ENCODE data around the gene SMARCA2.

Gene SMARCA2

DNA sequence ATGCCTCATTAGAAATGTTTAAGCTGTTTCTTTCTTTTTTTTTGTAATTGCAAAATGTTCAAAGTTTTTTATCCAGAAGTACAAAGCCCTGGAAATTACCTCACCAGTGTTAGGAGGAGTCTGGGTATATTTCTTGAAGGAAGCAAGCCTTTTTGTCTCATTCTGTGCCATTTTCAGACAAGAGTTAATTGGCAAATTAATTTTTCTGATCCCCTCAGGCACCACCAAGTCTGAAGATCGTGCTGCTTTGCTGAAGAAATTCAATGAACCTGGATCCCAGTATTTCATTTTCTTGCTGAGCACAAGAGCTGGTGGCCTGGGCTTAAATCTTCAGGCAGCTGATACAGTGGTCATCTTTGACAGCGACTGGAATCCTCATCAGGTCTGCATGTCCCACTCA, 94.9 kb downstream of the SMARCA2 start:
- Histone ChIP-seq H3K9ac (ENCODE audit: low read length in 5 of 5) (no peak overlapping the region), H3K4me1 (ENCODE audit: control insufficient read depth in 5 of 5, insufficient read depth in 5 of 5, low read length in 5 of 5) (no peaks in the 10 kb centered on the region), H3K27me3 (ENCODE audit: control insufficient read depth in 5 of 5, insufficient read depth in 4 of 5, low read length in 5 of 5) (no peaks in the 10 kb centered on the region), H3K27ac (ENCODE audit: low read depth, low read length) (no peak overlapping the region), H3K9me3 (ENCODE audit: control insufficient read depth in 5 of 5, low read length in 5 of 5) (no peaks in the 10 kb centered on the region), H3K4me3 (ENCODE audit: low read depth in 1 of 5, low read length in 5 of 5) (no peak overlapping the region), H3K36me3 (ENCODE audit: control insufficient read depth in 5 of 5, insufficient read depth in 5 of 5, low read length in 5 of 5) (peaks cover 41 to 87% (median 65%) of the 10 kb centered on the region in 5 donors)

- Histone ChIP-seq H3K27me3 (ENCODE audit: control insufficient read depth in 5 of 5, insufficient read depth in 4 of 5, low read length in 5 of 5) (no peaks in the 10 kb centered on the region), H3K9me3 (ENCODE audit: control insufficient read depth in 5 of 5, low read length in 5 of 5) (no peaks in the 10 kb centered on the region), H3K9ac (ENCODE audit: low read length in 5 of 5) (no peak overlapping the region), H3K36me3 (ENCODE audit: control insufficient read depth in 5 of 5, insufficient read depth in 5 of 5, low read length in 5 of 5) (peaks cover 49 to 84% (median 75%) of the 10 kb centered on the region in 5 donors), H3K4me1 (ENCODE audit: control insufficient read depth in 5 of 5, insufficient read depth in 5 of 5, low read length in 5 of 5) (peaks cover 0 to 3% (median 0%) of the 10 kb centered on the region in 5 donors), H3K4me3 (ENCODE audit: low read depth in 1 of 5, low read length in 5 of 5) (no peak overlapping the region), H3K27ac (ENCODE audit: low read depth, low read length) (no peak overlapping the region)
Measured at GRCh38 chr9:2116073-2116472, 100.9 kb downstream of the SMARCA2 start.

GRCh38 chr9:2117527-2117926, 102.4 kb downstream of the SMARCA2 start:
- Histone ChIP-seq H3K27me3 (ENCODE audit: control insufficient read depth in 5 of 5, insufficient read depth in 4 of 5, low read length in 5 of 5) (no peaks in the 10 kb centered on the region), H3K4me3 (ENCODE audit: low read depth in 1 of 5, low read length in 5 of 5) (no peak overlapping the region), H3K4me1 (ENCODE audit: control insufficient read depth in 5 of 5, insufficient read depth in 5 of 5, low read length in 5 of 5) (peaks cover 0 to 7% (median 0%) of the 10 kb centered on the region in 5 donors), H3K9ac (ENCODE audit: low read length in 5 of 5) (peak overlapping the region in 1 of 5 donors; percentile 8), H3K27ac (ENCODE audit: low read depth, low read length) (no peak overlapping the region), H3K9me3 (ENCODE audit: control insufficient read depth in 5 of 5, low read length in 5 of 5) (no peaks in the 10 kb centered on the region), H3K36me3 (ENCODE audit: control insufficient read depth in 5 of 5, insufficient read depth in 5 of 5, low read length in 5 of 5) (peaks cover 49 to 74% (median 65%) of the 10 kb centered on the region in 5 donors)

DNA sequence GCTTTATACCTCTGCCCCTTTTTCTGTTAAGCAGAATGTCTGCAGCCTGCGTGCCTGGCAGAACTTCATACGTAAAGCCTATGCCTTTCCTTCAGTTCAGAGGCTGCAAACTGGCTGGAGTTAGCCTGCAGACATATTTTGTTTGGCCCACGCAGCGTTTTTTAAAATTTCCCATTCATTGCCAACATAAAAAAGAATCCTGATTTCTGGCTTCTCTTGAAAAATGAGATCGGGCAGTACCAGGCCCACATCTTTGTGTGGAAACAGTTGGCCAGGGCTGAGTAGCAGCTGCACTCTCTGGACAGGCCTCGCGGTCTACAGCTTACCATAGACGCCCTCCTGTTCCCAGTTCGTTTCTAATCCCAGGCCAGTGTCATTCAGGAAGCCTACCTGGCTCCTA, 104.4 kb downstream of the SMARCA2 start:
- H3K27ac ChIP-seq (ENCODE audit: low read depth, low read length), result peak overlapping the region; percentile 14

DNA sequence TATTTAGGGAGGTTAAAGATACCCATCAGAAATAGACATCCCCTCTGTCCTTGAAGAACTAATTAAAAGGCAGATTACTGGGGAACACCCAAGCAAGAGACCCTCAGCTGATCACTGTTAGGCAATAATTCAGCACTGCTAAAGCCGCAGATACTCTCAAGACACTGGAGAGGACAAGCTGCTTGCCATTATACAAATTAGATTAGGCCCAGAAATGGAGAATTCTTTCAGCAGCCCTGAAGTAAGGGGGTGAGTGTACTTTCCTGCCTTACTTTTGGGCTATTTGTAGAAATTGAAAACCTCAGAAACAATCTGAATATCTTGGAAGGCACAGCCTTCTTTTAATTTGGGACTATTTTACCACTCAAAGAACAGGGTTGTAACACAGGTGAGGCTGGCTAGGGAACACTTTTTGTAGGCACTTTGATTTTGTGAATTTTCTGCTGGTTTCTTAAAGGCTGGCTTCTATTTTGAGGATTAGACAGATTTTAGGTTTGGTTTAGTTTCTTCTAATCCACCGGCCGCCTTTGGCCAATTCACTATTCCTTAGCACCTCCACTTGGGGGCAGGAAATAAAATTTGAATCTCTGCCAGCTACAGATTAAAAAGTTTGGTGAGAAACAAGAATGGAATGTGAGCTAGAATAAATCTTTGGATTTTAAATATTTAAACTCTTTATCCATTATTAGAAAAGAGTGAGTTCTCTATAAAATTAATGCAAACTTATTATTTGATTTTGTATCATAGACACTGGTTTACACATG, 106.0 kb downstream of the SMARCA2 start:
- Histone ChIP-seq H3K36me3 (ENCODE audit: control insufficient read depth in 5 of 5, insufficient read depth in 5 of 5, low read length in 5 of 5) (peaks cover 52 to 65% (median 58%) of the 10 kb centered on the region in 5 donors), H3K4me3 (ENCODE audit: low read depth in 1 of 5, low read length in 5 of 5) (no peak overlapping the region), H3K27me3 (ENCODE audit: control insufficient read depth in 5 of 5, insufficient read depth in 4 of 5, low read length in 5 of 5) (no peaks in the 10 kb centered on the region), H3K9ac (ENCODE audit: low read length in 5 of 5) (no peak overlapping the region), H3K9me3 (ENCODE audit: control insufficient read depth in 5 of 5, low read length in 5 of 5) (no peaks in the 10 kb centered on the region), H3K27ac (ENCODE audit: low read depth, low read length) (peak overlapping the region; percentile 18), H3K4me1 (ENCODE audit: control insufficient read depth in 5 of 5, insufficient read depth in 5 of 5, low read length in 5 of 5) (peaks cover 0 to 13% (median 6%) of the 10 kb centered on the region in 5 donors)

More for the DNA sequence above, 104.4 kb downstream of the SMARCA2 start:
- no peak overlapping the region for H3K4me3 ChIP-seq (ENCODE audit: low read depth in 1 of 5, low read length in 5 of 5)
- H3K9me3 ChIP-seq (ENCODE audit: control insufficient read depth in 5 of 5, low read length in 5 of 5), result no peaks in the 10 kb centered on the region
- H3K27me3 ChIP-seq (ENCODE audit: control insufficient read depth in 5 of 5, insufficient read depth in 4 of 5, low read length in 5 of 5), result no peaks in the 10 kb centered on the region
- peaks cover 0 to 7% (median 0%) of the 10 kb centered on the region in 5 donors for H3K4me1 ChIP-seq (ENCODE audit: control insufficient read depth in 5 of 5, insufficient read depth in 5 of 5, low read length in 5 of 5)
- H3K36me3 ChIP-seq (ENCODE audit: control insufficient read depth in 5 of 5, insufficient read depth in 5 of 5, low read length in 5 of 5), result peaks cover 54 to 72% (median 65%) of the 10 kb centered on the region in 5 donors
- H3K9ac ChIP-seq (ENCODE audit: low read length in 5 of 5), result no peak overlapping the region

GRCh38 chr9:2122299-2122698, 107.2 kb downstream of the SMARCA2 start:
- H3K4me1 ChIP-seq (ENCODE audit: control insufficient read depth in 5 of 5, insufficient read depth in 5 of 5, low read length in 5 of 5), result peaks cover 0 to 23% (median 18%) of the 10 kb centered on the region in 5 donors
- H3K27me3 ChIP-seq (ENCODE audit: control insufficient read depth in 5 of 5, insufficient read depth in 4 of 5, low read length in 5 of 5), result no peaks in the 10 kb centered on the region
- H3K27ac ChIP-seq (ENCODE audit: low read depth, low read length), result no peak overlapping the region
- H3K36me3 ChIP-seq (ENCODE audit: control insufficient read depth in 5 of 5, insufficient read depth in 5 of 5, low read length in 5 of 5), result peaks cover 45 to 60% (median 55%) of the 10 kb centered on the region in 5 donors
- no peak overlapping the region for H3K4me3 ChIP-seq (ENCODE audit: low read depth in 1 of 5, low read length in 5 of 5)
- no peak overlapping the region for H3K9ac ChIP-seq (ENCODE audit: low read length in 5 of 5)
- no peaks in the 10 kb centered on the region for H3K9me3 ChIP-seq (ENCODE audit: control insufficient read depth in 5 of 5, low read length in 5 of 5)

DNA sequence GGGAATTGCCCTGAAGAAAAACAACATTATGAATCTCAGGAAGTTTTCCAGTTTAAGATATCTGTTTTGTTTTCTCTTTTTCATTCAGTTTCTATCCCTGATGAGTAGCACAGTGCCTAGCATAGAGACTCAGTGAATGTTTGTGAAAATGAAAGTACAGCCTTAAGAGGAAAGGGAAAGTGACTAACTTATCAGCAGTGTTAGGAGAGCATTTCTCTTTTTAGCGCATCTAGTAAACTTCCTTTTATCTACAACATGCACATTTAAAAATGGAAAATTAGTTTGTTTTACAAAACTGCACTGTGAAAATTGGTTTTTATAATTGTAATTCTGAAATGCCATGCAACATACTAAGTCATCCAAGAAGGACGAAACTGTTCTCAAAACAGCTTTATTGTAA, 110.8 kb downstream of the SMARCA2 start:
- no peaks in the 10 kb centered on the region for H3K9me3 ChIP-seq (ENCODE audit: control insufficient read depth in 5 of 5, low read length in 5 of 5)
- peak overlapping the region in 4 of 5 donors; percentile 17 to 40 (median 35) for H3K4me3 ChIP-seq (ENCODE audit: low read depth in 1 of 5, low read length in 5 of 5)
- peak overlapping the region in 2 of 5 donors; percentile 47 to 50 for H3K9ac ChIP-seq (ENCODE audit: low read length in 5 of 5)
- H3K36me3 ChIP-seq (ENCODE audit: control insufficient read depth in 5 of 5, insufficient read depth in 5 of 5, low read length in 5 of 5), result peaks cover 27 to 43% (median 30%) of the 10 kb centered on the region in 5 donors
- peaks cover 0 to 46% (median 39%) of the 10 kb centered on the region in 5 donors for H3K4me1 ChIP-seq (ENCODE audit: control insufficient read depth in 5 of 5, insufficient read depth in 5 of 5, low read length in 5 of 5)
- H3K27me3 ChIP-seq (ENCODE audit: control insufficient read depth in 5 of 5, insufficient read depth in 4 of 5, low read length in 5 of 5), result no peaks in the 10 kb centered on the region
- peak overlapping the region; percentile 58 for H3K27ac ChIP-seq (ENCODE audit: low read depth, low read length)

DNA sequence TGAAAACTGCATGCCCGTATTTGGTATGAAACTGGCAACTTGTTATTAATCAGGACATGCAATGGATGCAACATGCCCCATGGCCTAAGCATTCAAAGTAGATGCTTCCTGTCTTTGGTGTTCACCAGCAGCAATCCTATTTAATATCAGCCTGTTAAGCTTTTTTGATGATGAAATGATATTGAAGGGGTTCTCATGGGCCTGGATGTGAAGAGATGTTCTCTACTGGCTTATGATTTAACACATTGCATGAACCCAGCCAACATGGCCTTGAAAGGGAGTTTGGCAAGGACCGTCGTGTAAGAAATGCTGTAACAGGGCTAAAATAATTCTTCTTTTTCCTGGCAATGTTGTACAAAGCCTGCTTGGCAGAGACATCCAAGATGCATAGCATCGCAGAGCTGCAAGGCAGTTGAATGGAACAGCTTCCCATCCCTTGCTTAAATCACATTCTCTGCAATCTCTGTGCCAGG, 111.2 kb downstream of the SMARCA2 start:
- Histone ChIP-seq H3K27me3 (ENCODE audit: control insufficient read depth in 5 of 5, insufficient read depth in 4 of 5, low read length in 5 of 5) (no peaks in the 10 kb centered on the region), H3K4me3 (ENCODE audit: low read depth in 1 of 5, low read length in 5 of 5) (peak overlapping the region in 4 of 5 donors; percentile 17 to 40 (median 35)), H3K9me3 (ENCODE audit: control insufficient read depth in 5 of 5, low read length in 5 of 5) (no peaks in the 10 kb centered on the region), H3K9ac (ENCODE audit: low read length in 5 of 5) (peak overlapping the region in 2 of 5 donors; percentile 47 to 50), H3K4me1 (ENCODE audit: control insufficient read depth in 5 of 5, insufficient read depth in 5 of 5, low read length in 5 of 5) (peaks cover 0 to 43% (median 38%) of the 10 kb centered on the region in 5 donors), H3K36me3 (ENCODE audit: control insufficient read depth in 5 of 5, insufficient read depth in 5 of 5, low read length in 5 of 5) (peaks cover 26 to 45% (median 28%) of the 10 kb centered on the region in 5 donors), H3K27ac (ENCODE audit: low read depth, low read length) (peak overlapping the region; percentile 58)

- H3K4me1 ChIP-seq (ENCODE audit: control insufficient read depth in 5 of 5, insufficient read depth in 5 of 5, low read length in 5 of 5), result peaks cover 0 to 44% (median 39%) of the 10 kb centered on the region in 5 donors
- H3K27me3 ChIP-seq (ENCODE audit: control insufficient read depth in 5 of 5, insufficient read depth in 4 of 5, low read length in 5 of 5), result no peaks in the 10 kb centered on the region
- peak overlapping the region; percentile 18 for H3K27ac ChIP-seq (ENCODE audit: low read depth, low read length)
- H3K4me3 ChIP-seq (ENCODE audit: low read depth in 1 of 5, low read length in 5 of 5), result no peak overlapping the region
- no peaks in the 10 kb centered on the region for H3K9me3 ChIP-seq (ENCODE audit: control insufficient read depth in 5 of 5, low read length in 5 of 5)
- H3K9ac ChIP-seq (ENCODE audit: low read length in 5 of 5), result no peak overlapping the region
- peaks cover 21 to 41% (median 26%) of the 10 kb centered on the region in 5 donors for H3K36me3 ChIP-seq (ENCODE audit: control insufficient read depth in 5 of 5, insufficient read depth in 5 of 5, low read length in 5 of 5)
Measured at GRCh38 chr9:2127486-2127885, 112.3 kb downstream of the SMARCA2 start.

DNA sequence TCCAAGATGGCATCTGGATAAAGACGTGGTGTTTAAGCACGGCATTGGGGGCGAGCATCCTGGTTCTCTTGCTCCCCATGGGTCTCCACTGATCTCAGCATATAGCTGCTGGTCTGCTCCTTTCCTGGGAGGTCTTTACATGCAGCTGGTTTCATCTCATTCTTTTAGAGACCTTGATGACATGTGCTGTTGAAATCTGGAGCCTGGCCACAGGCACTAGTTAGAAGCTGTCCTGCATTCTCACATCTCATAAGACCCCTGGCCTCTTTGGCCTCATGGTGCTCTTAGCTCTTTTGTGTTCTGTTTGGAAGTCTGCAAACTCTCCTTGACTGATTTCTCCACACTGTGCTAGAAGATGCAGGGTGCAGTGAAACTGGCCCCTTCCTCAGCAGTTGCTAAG, 113.0 kb downstream of the SMARCA2 start:
- H3K27me3 ChIP-seq (ENCODE audit: control insufficient read depth in 5 of 5, insufficient read depth in 4 of 5, low read length in 5 of 5), result no peaks in the 10 kb centered on the region
- H3K4me1 ChIP-seq (ENCODE audit: control insufficient read depth in 5 of 5, insufficient read depth in 5 of 5, low read length in 5 of 5), result peaks cover 0 to 44% (median 41%) of the 10 kb centered on the region in 5 donors
- no peak overlapping the region for H3K4me3 ChIP-seq (ENCODE audit: low read depth in 1 of 5, low read length in 5 of 5)
- H3K9me3 ChIP-seq (ENCODE audit: control insufficient read depth in 5 of 5, low read length in 5 of 5), result no peaks in the 10 kb centered on the region
- H3K36me3 ChIP-seq (ENCODE audit: control insufficient read depth in 5 of 5, insufficient read depth in 5 of 5, low read length in 5 of 5), result peaks cover 14 to 35% (median 26%) of the 10 kb centered on the region in 5 donors
- no peak overlapping the region for H3K9ac ChIP-seq (ENCODE audit: low read length in 5 of 5)
- no peak overlapping the region for H3K27ac ChIP-seq (ENCODE audit: low read depth, low read length)
